Measurements from ENCODE around the gene NLGN3.
A peak's percentile ranks its signal among the peaks of the same experiment; 100 is the strongest.

DNA sequence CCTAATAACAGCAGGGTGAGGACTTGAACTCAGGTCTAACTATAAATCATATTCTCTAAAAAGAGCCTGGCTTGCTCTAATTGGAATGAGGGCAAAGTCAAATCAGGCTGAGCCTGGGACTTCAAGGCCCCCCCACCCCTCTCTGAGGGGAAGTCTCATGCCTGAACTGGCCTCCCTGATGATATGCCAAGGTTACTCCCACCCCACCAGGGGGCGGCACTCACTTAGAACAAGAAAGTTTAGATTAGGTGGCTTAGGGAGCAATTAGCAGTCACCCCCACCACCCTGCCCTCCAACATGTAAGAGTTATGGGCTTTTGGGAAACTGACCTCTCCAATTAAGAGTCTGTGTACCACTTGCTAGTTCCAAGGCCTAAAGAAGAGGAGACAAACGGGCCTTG, 46.3 kb upstream of the NLGN3 start:
- TF ChIP-seq, protein P1, sequence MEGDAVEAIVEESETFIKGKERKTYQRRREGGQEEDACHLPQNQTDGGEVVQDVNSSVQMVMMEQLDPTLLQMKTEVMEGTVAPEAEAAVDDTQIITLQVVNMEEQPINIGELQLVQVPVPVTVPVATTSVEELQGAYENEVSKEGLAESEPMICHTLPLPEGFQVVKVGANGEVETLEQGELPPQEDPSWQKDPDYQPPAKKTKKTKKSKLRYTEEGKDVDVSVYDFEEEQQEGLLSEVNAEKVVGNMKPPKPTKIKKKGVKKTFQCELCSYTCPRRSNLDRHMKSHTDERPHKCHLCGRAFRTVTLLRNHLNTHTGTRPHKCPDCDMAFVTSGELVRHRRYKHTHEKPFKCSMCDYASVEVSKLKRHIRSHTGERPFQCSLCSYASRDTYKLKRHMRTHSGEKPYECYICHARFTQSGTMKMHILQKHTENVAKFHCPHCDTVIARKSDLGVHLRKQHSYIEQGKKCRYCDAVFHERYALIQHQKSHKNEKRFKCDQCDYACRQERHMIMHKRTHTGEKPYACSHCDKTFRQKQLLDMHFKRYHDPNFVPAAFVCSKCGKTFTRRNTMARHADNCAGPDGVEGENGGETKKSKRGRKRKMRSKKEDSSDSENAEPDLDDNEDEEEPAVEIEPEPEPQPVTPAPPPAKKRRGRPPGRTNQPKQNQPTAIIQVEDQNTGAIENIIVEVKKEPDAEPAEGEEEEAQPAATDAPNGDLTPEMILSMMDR (IDR thresholded peaks at IDR 0.05): peak in 3 of 7 experiments; percentile 29 to 58 (median 36)
- TF ChIP-seq POLR2A (IDR thresholded peaks at IDR 0.05): no peak
- TF ChIP-seq EP300 (IDR thresholded peaks at IDR 0.05): no peak
